HG03045 (cell line): ENCODE data around the gene PPL.
A peak's percentile ranks its signal among the peaks of the same experiment; 100 is the strongest.
"Not testable (repeated sequence)": the region's sequence is repeated elsewhere in the genome, so short reads cannot be mapped to it uniquely, and the experiment has no call there.

ENCODE experiments used
- ATAC-seq: cut with Tn5 transposase; IDR thresholded peaks from one replicate; pipeline ENCODE4 v1.9.1; 2021; ENCODE audit warnings: mild to moderate bottlenecking, moderate library complexity; ENCODE audit not compliant: unreplicated experiment

The PPL gene, protein sequence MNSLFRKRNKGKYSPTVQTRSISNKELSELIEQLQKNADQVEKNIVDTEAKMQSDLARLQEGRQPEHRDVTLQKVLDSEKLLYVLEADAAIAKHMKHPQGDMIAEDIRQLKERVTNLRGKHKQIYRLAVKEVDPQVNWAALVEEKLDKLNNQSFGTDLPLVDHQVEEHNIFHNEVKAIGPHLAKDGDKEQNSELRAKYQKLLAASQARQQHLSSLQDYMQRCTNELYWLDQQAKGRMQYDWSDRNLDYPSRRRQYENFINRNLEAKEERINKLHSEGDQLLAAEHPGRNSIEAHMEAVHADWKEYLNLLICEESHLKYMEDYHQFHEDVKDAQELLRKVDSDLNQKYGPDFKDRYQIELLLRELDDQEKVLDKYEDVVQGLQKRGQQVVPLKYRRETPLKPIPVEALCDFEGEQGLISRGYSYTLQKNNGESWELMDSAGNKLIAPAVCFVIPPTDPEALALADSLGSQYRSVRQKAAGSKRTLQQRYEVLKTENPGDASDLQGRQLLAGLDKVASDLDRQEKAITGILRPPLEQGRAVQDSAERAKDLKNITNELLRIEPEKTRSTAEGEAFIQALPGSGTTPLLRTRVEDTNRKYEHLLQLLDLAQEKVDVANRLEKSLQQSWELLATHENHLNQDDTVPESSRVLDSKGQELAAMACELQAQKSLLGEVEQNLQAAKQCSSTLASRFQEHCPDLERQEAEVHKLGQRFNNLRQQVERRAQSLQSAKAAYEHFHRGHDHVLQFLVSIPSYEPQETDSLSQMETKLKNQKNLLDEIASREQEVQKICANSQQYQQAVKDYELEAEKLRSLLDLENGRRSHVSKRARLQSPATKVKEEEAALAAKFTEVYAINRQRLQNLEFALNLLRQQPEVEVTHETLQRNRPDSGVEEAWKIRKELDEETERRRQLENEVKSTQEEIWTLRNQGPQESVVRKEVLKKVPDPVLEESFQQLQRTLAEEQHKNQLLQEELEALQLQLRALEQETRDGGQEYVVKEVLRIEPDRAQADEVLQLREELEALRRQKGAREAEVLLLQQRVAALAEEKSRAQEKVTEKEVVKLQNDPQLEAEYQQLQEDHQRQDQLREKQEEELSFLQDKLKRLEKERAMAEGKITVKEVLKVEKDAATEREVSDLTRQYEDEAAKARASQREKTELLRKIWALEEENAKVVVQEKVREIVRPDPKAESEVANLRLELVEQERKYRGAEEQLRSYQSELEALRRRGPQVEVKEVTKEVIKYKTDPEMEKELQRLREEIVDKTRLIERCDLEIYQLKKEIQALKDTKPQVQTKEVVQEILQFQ (N-terminal part only)

GRCh38 chr16:4936991-4937781 lies at the start of gene PPL:
PPL (minus strand) TSS chr16:4937148; CDS start chr16:4937045, 103 bp downstream.
- ATAC-seq, result no peak

GRCh38 chr16:4984174-4984990 lies 47.4 kb upstream of the PPL start:
- ATAC-seq, result no peak

- ATAC-seq, result no peak
Measured at GRCh38 chr16:4982056-4982867, 45.3 kb upstream of the PPL start.

DNA sequence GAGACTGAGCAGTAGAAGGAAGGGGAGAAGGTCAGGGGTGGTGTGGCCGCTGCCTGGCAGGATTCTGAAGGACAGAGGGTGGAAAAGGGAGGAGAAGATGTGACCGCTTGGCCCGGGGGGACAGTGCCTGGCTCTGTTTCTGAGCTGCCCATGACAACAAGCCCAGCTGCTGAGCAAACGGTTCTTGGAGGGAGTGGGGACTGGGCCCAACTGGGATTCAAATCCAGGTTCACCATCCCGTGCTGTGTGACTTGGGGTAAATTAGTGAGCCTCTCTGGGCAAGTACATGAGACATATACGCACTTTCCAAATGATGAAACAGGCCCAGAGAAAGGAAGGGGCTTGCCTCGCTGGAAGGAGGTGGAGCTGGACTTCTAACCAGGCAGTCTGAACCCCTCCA lies 44.5 kb upstream of the PPL start:
- ATAC-seq, result no peak

DNA sequence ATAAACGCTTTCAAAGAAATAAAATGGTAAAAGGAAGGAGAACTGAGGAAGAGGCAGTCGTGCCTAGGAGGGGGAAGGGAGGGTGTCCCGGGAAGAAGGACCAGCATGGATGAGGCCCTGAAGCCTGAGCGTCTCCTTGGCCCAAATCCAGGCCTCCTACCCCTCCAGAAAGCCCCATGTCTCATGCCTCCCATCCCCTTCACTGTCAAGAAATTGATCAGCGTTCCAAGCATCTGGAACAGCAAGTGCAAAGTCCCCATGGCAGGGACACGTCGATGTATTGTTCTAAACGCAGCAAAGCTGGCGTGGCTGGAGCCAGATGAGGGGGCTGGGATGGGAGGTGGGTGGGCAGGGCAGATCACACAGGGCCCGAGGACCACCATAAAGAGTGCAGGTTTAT lies 43.7 kb upstream of the PPL start:
- no peak for ATAC-seq

GRCh38 chr16:4979736-4980660 lies 43.0 kb upstream of the PPL start:
- no peak for ATAC-seq

DNA sequence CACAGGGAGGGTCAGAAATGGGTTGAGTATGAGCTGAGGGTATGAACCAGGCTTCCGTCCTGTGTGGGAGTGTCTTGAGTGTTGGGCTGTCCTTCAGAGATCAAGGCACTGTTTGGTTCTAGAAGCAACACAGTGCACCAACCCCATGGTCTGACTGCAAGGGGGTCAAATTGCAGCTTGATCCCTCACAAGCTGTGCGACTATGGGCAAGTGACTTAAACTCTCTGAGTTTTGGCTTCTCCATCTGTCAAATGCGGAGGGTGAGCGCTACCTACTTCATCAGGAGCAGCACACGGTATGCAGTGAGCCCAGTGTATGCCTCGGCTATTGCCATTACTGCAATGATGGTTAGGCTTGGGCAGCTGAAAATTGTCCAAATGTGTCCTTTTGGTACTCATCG lies 42.2 kb upstream of the PPL start:
- no peak for ATAC-seq

GRCh38 chr16:4976611-4977145 lies 39.7 kb upstream of the PPL start:
- no peak for ATAC-seq

DNA sequence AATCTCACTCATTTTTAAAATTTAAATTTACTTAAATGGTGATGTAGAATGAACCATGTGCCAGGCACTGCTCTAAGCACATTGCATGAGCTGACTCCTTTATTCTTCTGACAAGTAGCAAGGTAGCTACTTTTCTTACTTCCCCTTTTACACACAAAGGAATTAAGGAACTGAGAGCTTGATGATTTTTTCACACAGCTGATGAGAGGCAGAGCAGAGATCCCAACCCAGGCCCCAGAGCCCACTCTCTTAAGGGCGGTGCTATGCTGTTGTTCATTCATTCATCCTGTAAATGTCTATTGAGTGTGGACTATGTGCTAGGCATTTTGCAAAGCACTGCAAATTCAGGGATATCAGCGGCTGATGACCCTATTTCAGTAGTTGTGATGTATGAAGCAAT lies 39.1 kb upstream of the PPL start:
- ATAC-seq, result peak; percentile 61

- no peak for ATAC-seq
Measured at GRCh38 chr16:4972938-4973587, 36.1 kb upstream of the PPL start.

- ATAC-seq, result no peak
Measured at GRCh38 chr16:4970010-4970409, 33.1 kb upstream of the PPL start.

DNA sequence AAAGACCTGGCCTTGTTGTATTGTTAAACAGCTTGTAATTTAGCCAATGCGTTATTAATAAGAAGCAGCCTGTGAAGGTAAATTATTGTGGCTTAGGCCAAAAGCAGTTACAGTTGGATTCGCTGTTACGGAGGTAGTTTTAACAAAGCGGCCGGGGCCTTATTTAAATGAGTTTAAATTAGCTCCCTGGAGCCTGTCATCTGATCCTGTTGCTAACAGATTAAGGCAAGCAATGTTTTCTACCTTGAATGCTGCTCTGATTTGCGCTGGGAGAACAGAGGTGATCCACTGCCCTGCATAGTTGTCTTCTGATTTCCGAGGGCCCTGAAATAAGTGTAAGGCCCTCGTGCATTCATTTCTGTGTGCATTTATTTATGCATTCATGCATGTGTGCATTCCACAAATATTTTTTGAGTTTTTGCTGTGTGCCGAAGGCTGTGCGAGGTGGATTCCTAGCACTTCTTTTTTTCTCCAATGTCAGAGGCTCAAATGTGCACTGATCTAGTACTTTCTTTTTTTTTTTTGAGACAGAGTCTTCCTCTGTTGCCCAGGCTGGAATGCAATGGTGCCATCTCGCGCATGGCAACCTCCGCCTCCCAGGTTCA lies 32.0 kb upstream of the PPL start:
- no peak for ATAC-seq

- not testable (repeated sequence) for ATAC-seq
Measured at GRCh38 chr16:4968278-4968677, 31.3 kb upstream of the PPL start.

GRCh38 chr16:4966736-4967453 lies 29.9 kb upstream of the PPL start:
- no peak for ATAC-seq

DNA sequence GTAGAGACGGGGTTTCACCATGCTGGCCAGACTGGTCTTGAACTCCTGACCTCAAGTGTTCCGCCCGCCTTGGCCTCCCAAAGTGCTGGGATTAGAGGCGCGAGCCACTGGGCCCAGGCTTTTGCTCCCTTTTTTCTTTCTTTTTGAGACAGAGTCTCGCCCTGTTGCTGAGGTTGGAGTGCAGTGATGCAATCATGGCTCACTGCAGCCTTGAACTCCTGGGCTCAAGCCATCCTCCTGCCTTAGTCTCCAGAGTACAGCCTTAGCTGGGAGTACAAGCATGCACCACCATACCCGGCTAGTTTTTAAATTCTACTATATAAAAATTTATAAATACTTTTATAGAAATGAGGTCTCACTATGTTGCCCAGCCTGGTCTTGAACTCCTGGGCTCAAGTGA lies 26.6 kb upstream of the PPL start:
- not testable (repeated sequence) for ATAC-seq

GRCh38 chr16:4962716-4963115 lies 25.8 kb upstream of the PPL start:
- ATAC-seq, result no peak
